ENCODE results near the gene CYP21A2.
"Not testable (repeated sequence)": the region's sequence is repeated elsewhere in the genome, so short reads cannot be mapped to it uniquely, and the experiment has no call there.

CYP21A2 gene

DNA sequence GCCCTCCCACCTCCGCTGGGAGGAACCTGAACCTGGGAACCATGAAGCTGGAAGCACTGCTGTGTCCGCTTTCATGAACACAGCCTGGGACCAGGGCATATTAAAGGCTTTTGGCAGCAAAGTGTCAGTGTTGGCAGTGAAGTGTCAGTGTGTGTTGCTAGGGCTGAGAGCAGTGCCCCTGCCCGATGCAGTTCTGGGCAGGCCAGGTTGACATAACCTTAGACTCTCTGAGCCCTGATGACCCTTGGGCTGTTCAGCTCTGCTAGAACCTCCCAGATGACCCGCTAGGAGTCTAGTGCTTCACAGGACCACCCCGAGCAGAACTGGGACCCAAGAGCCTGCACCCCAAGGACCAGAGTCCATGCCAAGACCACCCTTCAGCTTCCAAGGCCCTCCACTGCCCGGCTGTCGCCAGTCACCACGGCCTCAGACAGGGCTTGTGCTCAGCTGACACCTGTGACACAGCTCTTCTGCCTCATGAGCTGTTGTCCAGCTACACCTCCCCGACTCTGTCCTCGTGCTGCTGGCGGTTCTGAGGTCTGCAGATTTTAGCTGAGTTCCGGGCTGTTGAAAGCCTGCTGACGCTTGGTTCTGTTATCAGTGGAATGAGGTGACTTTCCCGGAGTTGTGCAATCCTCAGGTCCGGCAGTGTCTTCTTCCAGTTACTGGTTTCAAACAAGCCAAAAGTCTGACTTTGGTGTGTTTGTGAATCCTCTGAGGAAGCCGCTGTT, 2.8 kb upstream of the CYP21A2 start:
- not testable (repeated sequence) for DNase-seq (ENCODE audit: low spot score)

DNA sequence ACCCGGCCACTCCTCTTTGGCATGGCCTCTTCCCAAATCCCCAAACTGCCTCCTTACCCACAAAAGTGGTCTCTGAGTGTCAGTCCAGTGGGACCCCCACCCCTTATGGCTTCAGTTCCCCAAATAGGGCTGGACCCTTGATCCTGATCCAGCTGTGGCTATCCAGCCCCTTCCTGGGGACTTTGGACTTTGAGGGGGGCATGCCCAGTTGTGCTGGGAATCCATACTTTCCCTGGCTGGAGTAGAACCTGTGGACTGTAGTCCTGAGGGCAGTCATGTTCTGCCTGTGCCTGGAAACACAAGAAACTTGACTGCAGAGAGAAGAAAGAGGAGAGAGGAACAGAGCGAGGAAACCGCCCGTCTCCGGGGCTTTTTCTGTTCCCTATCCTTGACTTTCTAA, 1.1 kb upstream of the CYP21A2 start:
- DNase-seq (ENCODE audit: low spot score): not testable (repeated sequence)

DNA sequence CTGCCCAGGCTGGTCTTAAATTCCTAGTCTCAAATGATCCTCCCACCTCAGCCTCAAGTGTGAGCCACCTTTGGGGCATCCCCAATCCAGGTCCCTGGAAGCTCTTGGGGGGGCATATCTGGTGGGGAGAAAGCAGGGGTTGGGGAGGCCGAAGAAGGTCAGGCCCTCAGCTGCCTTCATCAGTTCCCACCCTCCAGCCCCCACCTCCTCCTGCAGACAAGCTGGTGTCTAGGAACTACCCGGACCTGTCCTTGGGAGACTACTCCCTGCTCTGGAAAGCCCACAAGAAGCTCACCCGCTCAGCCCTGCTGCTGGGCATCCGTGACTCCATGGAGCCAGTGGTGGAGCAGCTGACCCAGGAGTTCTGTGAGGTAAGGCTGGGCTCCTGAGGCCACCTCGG, 663 bp downstream of the CYP21A2 start:
- DNase-seq (ENCODE audit: low spot score): not testable (repeated sequence)

DNA sequence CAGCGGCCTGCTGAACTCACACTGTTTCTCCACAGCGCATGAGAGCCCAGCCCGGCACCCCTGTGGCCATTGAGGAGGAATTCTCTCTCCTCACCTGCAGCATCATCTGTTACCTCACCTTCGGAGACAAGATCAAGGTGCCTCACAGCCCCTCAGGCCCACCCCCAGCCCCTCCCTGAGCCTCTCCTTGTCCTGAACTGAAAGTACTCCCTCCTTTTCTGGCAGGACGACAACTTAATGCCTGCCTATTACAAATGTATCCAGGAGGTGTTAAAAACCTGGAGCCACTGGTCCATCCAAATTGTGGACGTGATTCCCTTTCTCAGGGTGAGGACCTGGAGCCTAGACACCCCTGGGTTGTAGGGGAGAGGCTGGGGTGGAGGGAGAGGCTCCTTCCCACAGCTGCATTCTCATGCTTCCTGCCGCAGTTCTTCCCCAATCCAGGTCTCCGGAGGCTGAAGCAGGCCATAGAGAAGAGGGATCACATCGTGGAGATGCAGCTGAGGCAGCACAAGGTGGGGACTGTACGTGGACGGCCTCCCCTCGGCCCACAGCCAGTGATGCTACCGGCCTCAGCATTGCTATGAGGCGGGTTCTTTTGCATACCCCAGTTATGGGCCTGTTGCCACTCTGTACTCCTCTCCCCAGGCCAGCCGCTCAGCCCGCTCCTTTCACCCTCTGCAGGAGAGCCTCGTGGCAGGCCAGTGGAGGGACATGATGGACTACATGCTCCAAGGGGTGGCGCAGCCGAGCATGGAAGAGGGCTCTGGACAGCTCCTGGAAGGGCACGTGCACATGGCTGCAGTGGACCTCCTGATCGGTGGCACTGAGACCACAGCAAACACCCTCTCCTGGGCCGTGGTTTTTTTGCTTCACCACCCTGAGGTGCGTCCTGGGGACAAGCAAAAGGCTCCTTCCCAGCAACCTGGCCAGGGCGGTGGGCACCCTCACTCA, 1.4 kb downstream of the CYP21A2 start:
- DNase-seq (ENCODE audit: low spot score): not testable (repeated sequence)

DNA sequence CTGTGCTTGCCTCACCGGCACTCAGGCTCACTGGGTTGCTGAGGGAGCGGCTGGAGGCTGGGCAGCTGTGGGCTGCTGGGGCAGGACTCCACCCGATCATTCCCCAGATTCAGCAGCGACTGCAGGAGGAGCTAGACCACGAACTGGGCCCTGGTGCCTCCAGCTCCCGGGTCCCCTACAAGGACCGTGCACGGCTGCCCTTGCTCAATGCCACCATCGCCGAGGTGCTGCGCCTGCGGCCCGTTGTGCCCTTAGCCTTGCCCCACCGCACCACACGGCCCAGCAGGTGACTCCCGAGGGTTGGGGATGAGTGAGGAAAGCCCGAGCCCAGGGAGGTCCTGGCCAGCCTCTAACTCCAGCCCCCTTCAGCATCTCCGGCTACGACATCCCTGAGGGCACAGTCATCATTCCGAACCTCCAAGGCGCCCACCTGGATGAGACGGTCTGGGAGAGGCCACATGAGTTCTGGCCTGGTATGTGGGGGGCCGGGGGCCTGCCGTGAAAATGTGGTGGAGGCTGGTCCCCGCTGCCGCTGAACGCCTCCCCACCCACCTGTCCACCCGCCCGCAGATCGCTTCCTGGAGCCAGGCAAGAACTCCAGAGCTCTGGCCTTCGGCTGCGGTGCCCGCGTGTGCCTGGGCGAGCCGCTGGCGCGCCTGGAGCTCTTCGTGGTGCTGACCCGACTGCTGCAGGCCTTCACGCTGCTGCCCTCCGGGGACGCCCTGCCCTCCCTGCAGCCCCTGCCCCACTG, 2.3 kb downstream of the CYP21A2 start:
- not testable (repeated sequence) for DNase-seq (ENCODE audit: low spot score)

DNA sequence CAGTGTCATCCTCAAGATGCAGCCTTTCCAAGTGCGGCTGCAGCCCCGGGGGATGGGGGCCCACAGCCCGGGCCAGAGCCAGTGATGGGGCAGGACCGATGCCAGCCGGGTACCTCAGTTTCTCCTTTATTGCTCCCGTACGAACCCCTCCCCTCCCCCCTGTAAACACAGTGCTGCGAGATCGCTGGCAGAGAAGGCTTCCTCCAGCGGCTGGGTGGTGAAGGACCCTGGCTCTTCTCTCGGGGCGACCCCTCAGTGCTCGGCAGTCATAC, 2.8 kb downstream of the CYP21A2 start:
- not testable (repeated sequence) for DNase-seq (ENCODE audit: low spot score)

DNA sequence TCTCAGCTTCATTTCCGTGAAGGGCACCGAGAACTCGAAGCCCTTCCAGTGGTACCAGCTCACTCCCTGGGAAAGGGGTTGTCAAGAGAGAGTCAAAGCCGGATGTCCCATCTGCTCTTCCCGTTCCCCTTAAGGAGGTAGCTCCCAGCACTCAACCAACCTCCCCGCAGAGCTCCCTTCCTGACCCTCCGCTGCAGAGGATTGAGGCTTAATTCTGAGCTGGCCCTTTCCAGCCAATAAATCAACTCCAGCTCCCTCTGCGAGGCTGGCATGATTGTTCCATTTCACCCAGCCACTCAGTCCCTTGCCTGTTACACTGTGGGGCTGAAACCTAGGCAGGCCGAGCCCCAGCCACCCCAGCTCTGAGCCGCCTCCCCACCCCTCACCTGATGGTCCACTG, 3.2 kb downstream of the CYP21A2 start:
- not testable (repeated sequence) for DNase-seq (ENCODE audit: low spot score)

DNA sequence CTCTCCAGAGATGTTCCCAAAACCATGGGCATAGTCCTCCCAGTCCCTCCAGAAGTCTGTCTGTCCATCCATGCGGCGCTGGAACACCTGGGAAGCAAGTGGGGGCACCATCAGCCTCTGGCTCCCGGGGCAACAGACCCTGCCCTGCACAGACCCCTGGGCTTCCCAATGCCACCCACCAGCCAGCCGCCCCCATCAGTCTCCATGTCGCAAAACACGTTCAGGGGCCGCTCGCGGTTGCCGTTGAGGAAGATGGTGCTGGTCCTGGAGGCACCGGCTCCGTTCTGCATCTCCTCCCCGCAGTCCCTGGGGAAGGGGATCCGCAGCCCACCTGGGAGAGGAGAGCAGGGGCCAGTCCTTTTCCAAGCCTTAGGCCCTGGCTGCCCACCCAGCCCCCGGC, 4.1 kb downstream of the CYP21A2 start:
- not testable (repeated sequence) for DNase-seq (ENCODE audit: low spot score)

DNA sequence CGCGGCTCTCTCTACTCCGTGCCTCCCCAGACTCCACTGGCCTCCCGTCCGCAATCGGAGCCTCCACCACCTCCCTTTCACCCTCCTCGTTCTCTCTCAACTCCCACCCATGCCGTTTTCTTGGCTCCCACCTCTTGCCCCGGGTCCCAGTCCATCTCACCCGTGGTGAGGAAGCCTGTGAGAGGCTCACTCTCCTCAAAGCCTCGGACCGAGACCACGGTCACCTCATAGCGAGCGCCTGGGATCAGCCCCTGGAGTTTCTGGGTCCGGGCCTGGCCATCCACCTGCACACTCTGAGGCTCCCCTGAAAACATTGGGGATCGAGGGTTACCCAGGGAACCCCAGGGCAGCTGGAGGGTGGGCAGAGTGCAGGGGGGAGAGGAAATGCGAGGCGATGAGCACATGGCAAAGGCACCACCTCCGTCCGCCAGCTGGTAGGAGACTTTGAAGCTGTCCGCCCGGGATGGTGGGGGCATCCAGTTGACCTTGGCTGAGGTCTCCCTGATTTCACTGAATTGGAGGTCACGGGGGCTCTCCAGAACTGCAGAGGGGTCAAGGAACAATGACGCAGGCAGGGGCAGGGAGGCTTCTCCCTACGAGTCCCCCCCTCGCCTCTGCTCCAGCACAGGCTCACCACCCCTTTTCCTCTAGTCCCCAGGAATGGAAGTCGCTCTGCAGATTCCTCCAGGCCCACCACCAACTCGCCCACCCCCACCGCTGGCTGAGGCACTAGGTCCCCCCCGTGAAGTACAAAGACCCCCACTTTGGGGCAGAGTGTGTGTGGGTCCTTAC, 5.6 kb downstream of the CYP21A2 start:
- DNase-seq (ENCODE audit: low spot score): not testable (repeated sequence)

DNA sequence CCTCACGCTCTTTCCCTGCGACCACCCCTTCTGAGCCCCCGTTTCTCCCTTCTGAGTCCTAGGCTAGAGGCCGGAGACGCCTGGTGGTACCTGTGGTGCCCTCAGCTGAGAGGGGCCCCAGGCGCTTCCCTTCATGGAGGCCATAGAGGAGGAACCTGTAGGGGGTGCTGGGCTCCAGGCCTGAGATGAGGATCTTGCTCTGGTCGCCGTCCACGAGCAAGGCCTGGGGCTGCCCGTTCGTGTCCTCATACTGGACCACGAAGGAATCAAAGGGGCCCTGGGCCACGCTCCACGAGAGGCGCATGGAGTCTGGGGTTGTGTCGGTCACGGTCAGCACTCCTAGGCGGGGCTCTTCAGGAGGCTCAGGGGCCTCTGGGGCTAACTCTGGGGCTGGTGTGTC, 6.7 kb downstream of the CYP21A2 start:
- DNase-seq (ENCODE audit: low spot score): not testable (repeated sequence)

DNA sequence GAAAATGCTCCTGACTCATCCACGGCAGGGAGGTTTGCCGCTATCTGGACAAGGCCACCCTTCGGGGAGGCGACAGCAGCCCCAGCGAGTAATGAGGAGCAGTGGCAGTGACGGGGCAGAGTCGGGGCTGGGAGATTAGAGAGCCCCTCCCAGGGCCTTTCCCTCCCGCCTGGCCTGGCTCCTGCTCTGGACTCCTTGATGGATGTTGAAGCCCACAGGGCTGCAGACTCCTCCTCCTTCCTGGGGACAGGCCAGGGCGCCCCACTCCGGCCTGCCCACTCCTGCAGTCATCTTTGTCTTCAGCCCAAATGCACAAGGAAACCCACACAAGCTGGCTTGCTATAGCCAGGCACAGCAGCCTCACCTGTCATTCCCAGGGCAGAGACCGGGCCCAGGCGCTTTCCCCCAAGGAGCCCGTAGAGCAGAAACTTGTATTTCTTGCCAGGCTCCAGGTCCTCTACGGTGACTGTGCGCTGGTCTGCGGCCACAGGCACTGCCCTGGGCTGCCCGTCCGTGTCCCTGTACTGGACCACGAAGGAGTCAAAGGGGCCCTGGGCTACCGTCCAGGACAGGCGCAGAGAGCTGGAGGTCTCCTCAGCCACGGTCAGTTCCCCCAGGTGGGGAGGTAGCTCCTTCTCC, 7.7 kb downstream of the CYP21A2 start:
- DNase-seq (ENCODE audit: low spot score): no peak

DNA sequence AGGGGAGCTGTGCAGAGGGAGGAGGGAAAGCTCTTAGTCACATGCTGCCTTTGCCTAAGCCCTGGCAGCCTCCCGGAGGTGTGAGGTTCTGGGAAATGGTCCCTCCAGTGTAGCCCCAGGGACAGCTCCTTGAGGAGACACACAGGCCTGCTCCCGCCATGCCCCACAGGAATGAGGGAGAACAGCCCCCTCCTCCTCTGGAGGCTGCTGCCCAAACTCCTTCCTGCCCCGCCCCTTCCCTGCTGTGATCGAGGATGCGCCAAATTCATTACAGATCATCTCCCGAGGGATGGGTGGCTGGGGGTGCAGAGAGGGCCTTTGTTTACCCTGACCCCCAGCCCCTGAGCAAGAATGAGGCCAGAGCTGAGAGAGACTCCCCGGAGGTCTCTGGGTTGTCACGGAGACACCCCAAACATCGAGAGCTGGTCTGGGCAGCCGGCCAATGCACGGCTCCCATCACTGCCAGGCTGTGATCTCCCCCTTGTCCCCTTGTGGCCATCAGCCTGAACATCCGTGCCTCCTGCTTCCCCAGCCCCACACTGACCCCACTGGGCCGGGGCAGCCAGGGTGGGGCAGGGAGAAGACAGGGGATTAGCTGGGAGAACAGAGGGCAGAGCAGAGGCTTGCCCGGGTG, 8.4 kb downstream of the CYP21A2 start:
- no peak for DNase-seq (ENCODE audit: low spot score)

DNA sequence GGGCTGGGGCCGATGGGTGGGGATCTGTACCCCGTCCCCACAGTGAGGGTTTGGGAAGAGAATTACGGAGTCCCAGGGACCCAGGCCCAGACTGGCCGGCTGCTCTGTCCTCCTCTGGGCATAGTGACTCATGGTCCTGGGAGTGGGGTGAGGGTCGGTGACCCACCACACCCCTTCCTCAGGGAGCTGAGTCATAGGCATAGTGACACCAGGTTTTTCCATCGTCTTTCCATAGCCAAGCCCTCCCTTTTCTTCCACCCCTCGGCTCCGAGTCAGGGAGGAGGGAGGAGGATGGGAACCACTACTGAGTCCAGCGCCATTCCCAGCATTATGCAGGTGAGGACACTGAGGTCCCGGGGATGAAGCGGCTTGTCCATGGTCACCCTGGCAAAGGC, 8.9 kb downstream of the CYP21A2 start:
- no peak for DNase-seq (ENCODE audit: low spot score)

DNA sequence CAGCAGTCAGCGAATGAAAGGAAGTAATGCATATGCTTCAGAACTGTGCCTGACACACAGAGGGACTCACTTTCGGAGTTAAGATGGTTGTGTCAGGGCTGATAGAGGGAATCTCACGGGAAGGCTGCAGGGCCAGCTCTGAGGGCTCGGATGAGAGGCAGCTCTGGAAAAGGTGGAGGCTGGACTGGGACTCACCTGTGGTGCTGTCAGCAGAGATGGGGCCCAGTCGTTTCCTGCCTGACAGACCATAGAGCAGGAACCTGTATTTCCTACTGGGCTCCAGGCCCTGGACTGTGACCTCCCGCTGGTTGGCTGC, 9.3 kb downstream of the CYP21A2 start:
- DNase-seq (ENCODE audit: low spot score): no peak

DNA sequence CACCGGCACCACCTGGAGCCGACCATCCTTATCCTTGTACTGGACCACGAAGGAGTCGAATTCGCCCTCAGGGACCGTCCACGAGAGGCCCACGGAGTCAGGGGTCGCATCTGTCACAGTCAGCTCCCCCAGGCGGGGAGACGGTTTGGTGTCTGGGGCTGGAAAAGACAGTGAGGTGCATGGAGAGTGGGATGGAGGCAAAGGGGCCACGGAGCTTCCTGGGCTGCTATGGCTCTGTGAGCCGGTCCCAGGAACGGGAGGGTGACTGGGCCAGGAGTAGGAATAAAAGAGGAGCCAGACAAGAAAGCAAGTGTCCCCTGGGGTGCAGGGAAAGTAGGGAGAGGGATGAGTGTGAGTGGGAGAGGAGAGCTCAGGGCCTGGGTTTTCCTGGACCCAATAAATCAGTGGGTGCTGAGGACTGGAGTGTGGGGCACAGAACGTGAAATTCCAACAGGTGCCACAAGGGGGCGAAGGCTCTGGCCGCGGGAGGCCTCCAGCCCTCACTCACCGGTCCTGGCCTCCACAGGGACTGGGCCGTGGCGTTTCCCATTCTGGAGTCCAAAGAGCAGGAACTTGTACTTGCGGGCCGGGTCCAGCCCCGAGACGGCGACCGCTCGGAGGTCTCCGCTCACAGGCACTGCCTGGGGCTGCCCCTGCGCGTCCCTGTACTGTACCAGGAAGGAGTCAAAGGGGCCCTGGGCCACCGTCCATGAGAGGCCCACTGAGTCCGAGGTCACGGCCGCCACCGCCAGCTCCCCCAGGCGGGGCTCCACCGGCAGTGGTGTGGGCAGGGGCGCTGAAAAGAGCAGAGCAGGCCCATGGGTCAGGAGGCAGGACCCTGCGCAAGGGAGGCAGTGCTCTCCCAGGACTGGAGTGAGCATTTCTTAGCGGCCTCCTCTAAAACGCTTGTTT, 9.9 kb downstream of the CYP21A2 start:
- DNase-seq (ENCODE audit: low spot score): peak; percentile 78

DNA sequence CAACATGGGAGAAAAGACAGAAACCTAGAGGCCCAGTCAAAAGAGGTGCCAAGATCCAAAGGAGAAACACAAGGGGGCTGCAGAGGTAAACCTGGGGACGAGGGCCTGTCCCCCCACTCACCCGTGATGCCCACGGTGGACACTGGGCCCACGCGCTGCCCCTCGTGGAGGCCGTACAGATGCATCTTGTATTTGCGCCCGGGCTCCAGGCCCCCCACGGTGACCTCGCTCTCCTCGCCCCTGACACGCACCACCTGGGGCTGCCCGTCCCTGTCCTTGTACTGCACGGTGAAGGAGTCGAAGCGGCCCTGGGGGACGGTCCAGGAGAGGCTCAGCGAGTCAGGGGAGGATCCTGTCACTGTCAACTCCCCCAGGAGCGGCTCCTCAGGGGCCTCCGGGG, 10.9 kb downstream of the CYP21A2 start:
- DNase-seq (ENCODE audit: low spot score): not testable (repeated sequence)

DNA sequence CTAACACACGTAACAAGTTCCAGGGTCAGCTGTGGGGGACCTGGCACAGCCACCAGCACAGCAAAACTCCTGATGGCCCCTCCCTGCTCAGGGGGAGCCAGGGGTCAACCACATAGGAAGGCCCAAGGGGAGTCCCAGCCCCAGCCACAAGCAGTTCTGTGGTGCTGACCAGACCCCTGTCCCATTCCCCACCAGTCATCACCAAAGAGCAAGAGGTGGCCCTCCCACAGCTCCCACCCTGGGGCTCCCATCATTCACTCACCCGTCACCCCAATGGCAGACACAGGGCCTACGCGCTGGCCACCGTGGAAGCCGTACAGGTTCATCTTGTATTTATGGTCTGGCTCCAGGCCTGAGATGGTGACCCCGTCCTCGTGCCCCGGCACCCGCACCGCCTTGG, 11.5 kb downstream of the CYP21A2 start:
- not testable (repeated sequence) for DNase-seq (ENCODE audit: low spot score)

DNA sequence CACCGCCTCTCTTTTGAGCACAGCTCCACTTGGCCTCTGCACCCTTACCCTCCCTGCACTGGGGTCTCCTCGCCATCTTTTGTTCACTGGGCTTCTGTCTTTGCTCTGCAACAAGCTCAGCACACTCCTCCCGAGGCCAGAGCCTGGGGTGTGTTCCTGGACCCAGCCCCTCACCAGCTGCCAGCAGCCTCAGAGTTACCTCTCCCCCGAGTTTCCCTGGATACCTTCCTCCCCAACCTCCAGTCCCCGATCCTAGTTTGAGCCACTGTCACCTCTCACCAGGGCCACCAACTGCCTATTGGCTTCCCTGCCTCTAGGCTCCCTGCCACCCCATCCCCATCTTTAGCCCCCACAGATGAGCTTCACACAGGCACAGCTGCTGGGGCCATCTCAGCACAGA, 12.3 kb downstream of the CYP21A2 start:
- no peak for DNase-seq (ENCODE audit: low spot score)

DNA sequence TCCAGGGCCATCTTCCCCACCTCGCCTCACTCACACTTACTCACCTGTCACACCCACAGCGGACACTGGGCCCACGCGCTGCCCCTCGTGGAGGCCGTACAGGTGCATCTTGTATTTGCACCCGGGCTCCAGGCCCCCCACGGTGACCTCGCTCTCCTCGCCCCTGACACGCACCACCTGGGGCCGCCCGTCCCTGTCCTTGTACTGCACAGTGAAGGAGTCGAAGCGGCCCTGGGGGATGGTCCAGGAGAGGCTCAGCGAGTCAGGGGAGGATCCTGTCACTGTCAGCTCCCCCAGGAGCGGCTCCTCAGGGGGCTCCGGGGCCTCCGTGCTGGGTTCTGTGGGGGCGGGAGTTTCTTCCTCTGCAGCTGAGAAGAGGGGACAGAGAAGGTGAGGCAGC, 14.4 kb downstream of the CYP21A2 start:
- not testable (repeated sequence) for DNase-seq (ENCODE audit: low spot score)

DNA sequence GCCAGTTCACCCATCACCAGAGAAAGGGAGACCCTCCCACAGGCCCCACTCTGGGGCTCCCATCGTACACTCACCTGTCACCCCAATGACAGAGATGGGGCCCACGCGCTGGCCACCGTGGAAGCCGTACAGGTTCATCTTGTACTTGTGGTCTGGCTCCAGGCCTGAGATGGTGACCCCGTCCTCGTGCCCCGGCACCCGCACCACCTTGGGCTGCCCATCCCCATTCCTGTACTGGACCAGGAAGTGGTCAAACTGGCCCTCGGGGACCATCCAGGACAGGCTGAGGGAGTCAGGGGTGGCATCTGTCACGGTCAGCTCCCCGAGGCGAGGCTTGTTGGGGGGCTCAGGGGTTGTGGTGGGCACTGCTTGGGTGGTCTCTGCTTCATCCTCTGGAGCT, 15.1 kb downstream of the CYP21A2 start:
- not testable (repeated sequence) for DNase-seq (ENCODE audit: low spot score)
